Central memory CD4-positive, alpha-beta T cell (primary cell): ENCODE data around the gene DHRS9.
"Not testable (repeated sequence)": the region's sequence is repeated elsewhere in the genome, so short reads cannot be mapped to it uniquely, and the experiment has no call there.

ENCODE experiments used
- DNase-seq: peaks from one replicate; pipeline ENCODE4 v3.0.0; 2022

DHRS9 gene

GRCh38 chr2:169095621-169096105 lies 26.3 kb downstream of the DHRS9 start:
- no peak for DNase-seq

- DNase-seq, result no peak
These were observed 35.5 kb downstream of the DHRS9 start for GRCh38 chr2:169104848-169105247.

GRCh38 chr2:169105476-169105875 lies 36.1 kb downstream of the DHRS9 start:
- peak; percentile 9 for DNase-seq

GRCh38 chr2:169106134-169106533 lies 36.8 kb downstream of the DHRS9 start:
- no peak for DNase-seq

- no peak for DNase-seq
These were observed 37.5 kb downstream of the DHRS9 start for GRCh38 chr2:169106563-169107545.

GRCh38 chr2:169107645-169108044 lies 38.3 kb downstream of the DHRS9 start:
- DNase-seq, result peak; percentile 78

GRCh38 chr2:169108099-169108884 lies 38.9 kb downstream of the DHRS9 start:
- no peak for DNase-seq

- DNase-seq, result peak; percentile 67
These were observed 40.4 kb downstream of the DHRS9 start for GRCh38 chr2:169109502-169110409.

- no peak for DNase-seq
These were observed 41.1 kb downstream of the DHRS9 start for GRCh38 chr2:169110419-169110818.

GRCh38 chr2:169110916-169111315 lies 41.6 kb downstream of the DHRS9 start:
- no peak for DNase-seq

GRCh38 chr2:169112841-169113240 lies 43.5 kb downstream of the DHRS9 start:
- no peak for DNase-seq

- DNase-seq, result no peak
These were observed 44.7 kb downstream of the DHRS9 start for GRCh38 chr2:169114056-169114455.

GRCh38 chr2:169116327-169116726 lies 47.0 kb downstream of the DHRS9 start:
- DNase-seq, result no peak

- DNase-seq, result no peak
These were observed 47.6 kb downstream of the DHRS9 start for GRCh38 chr2:169116993-169117392.

GRCh38 chr2:169118060-169118459 lies 48.7 kb downstream of the DHRS9 start:
- DNase-seq, result no peak

GRCh38 chr2:169119123-169119760 lies 49.9 kb downstream of the DHRS9 start:
- no peak for DNase-seq

- no peak for DNase-seq
These were observed 50.5 kb downstream of the DHRS9 start for GRCh38 chr2:169119851-169120250.

- DNase-seq, result no peak
These were observed 60.4 kb downstream of the DHRS9 start for GRCh38 chr2:169129703-169130243.

GRCh38 chr2:169131587-169132512 lies 62.5 kb downstream of the DHRS9 start:
- DNase-seq, result peak; percentile 53

- not testable (repeated sequence) for DNase-seq
These were observed 64.9 kb downstream of the DHRS9 start for GRCh38 chr2:169134272-169134671.
